RWPE1 (cell line): Measurements from ENCODE around the gene MBD4.
"Not testable (repeated sequence)": the region's sequence is repeated elsewhere in the genome, so short reads cannot be mapped to it uniquely, and the experiment has no call there.

Source experiments
- CTCF ChIA-PET: fragments of 350-600 bp; sonication (Branson Sonifier 250); formaldehyde crosslinking; extraction: SDS; loops from one replicate; lab custom pipeline; 2021; lab: Yijun Ruan, JAX
- POLR2A ChIA-PET: fragments of 400-600 bp; formaldehyde crosslinking; extraction: SDS; loops from one replicate; lab custom pipeline; 2020; ENCODE audit warnings: antibody characterized with exemption; ENCODE audit not compliant: low non-redundant PET; lab: Yijun Ruan, JAX
- DNase-seq: peaks from one replicate; pipeline ENCODE4 v3.0.0; 2012; ENCODE audit warnings: low spot score
- H3K27ac ChIP-seq: fragments of 450-650 bp; 2 replicates; pipeline ENCODE4 v1.5.1; 2017
- TF ChIP-seq, protein P1 (sequence below): fragments of 450-650 bp; conservative IDR thresholded peaks from 2 replicates; pipeline ENCODE4 v1.5.1; 2017; ENCODE audit warnings: low read depth, mild to moderate bottlenecking

Gene MBD4

DNA sequence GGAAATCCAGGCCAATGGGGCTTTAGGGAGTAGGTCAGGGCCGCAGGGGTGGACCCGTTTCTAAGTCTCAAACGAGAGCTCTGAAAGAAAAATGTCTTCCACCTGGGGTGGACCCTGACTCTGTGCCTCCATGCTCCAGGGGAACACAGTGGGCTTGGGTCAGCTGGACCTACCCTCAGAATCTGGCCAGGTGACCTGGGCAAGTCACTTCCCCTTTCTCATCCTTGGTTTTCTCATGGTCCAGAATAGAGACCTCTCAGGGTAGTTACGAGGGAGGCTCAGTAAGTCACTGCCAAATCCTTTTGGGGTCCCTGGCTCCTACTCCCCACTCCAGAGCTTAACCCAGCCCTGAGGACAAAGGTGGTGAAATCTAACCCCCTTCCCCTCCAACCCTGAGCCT lies 37.1 kb downstream of the MBD4 start:
- H3K27ac ChIP-seq: no peak overlapping the region
- ChIA-PET POLR2A (no interaction called here), CTCF (interaction anchor here (0.9 kb wide), 2 partner anchors 19 to 52 kb away, joined by 3 to 5 read pairs; no protein-coding TSS in a partner anchor)
- no peak for DNase-seq
- TF ChIP-seq, protein P1, sequence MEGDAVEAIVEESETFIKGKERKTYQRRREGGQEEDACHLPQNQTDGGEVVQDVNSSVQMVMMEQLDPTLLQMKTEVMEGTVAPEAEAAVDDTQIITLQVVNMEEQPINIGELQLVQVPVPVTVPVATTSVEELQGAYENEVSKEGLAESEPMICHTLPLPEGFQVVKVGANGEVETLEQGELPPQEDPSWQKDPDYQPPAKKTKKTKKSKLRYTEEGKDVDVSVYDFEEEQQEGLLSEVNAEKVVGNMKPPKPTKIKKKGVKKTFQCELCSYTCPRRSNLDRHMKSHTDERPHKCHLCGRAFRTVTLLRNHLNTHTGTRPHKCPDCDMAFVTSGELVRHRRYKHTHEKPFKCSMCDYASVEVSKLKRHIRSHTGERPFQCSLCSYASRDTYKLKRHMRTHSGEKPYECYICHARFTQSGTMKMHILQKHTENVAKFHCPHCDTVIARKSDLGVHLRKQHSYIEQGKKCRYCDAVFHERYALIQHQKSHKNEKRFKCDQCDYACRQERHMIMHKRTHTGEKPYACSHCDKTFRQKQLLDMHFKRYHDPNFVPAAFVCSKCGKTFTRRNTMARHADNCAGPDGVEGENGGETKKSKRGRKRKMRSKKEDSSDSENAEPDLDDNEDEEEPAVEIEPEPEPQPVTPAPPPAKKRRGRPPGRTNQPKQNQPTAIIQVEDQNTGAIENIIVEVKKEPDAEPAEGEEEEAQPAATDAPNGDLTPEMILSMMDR: no peak

DNA sequence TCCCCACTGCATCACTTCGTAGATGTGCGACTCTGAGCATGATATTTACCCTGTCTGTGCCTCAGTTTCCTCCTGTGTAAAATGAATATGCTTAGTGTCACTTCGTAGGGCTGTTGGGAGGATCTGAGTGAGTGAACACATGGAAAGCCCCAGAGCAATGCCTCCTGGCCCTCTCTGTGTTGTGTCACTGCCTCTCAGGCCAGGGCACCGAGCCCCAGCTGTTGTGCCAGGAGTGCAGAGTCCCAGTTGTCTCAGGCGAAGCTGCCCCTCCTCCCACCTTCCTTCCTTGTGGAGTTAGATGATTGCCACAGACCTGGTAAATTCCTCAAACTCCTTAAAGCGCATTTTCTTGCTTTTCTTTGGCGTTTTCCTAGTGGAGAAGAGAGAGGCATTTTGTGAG lies 37.5 kb downstream of the MBD4 start:
- no peak for DNase-seq
- CTCF ChIA-PET: interaction anchor here (0.9 kb wide), 2 partner anchors 19 to 52 kb away, joined by 3 to 5 read pairs; no protein-coding TSS in a partner anchor
- POLR2A ChIA-PET: no interaction called here
- H3K27ac ChIP-seq: no peak overlapping the region
- TF ChIP-seq, protein P1: no peak

DNA sequence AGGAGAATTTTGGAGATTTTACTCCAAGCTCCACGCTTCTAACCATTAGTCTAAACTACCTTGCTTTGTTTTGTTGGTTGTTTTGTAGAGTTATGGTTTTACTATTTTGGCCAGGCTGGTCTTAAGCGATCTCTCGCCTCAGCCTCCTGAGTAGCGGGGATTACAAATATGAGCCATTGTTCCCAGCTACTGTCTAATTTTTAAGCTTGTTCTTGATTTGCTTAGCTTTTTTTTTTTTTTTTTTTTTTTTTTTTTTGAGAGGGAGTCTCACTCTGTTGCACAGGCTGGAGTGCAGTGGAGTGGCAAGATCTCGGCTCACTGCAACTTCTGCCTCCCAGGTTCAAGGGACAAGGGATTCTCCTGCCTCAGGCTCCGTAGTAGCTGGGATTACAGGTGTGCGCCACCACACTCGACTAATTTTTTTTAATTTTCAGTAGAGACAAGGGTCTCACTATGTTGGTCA lies 39.8 kb downstream of the MBD4 start:
- peak; percentile 13 for DNase-seq
- POLR2A ChIA-PET: interaction anchor here (0.6 kb wide), 4 partner anchors 9 to 782 kb away, joined by 3 to 4 read pairs (median 4); partner anchors contain the start of genes IFT122 and MBD4
- CTCF ChIA-PET: interaction anchor here (1.9 kb wide), 1 partner anchor 13 kb away, joined by 6 read pairs; no protein-coding TSS in a partner anchor
- TF ChIP-seq, protein P1: peak; percentile 41; the same call in 1 of the 2 replicates
- peak overlapping the region; percentile 38; the same call in 1 of the 2 replicates for H3K27ac ChIP-seq

DNA sequence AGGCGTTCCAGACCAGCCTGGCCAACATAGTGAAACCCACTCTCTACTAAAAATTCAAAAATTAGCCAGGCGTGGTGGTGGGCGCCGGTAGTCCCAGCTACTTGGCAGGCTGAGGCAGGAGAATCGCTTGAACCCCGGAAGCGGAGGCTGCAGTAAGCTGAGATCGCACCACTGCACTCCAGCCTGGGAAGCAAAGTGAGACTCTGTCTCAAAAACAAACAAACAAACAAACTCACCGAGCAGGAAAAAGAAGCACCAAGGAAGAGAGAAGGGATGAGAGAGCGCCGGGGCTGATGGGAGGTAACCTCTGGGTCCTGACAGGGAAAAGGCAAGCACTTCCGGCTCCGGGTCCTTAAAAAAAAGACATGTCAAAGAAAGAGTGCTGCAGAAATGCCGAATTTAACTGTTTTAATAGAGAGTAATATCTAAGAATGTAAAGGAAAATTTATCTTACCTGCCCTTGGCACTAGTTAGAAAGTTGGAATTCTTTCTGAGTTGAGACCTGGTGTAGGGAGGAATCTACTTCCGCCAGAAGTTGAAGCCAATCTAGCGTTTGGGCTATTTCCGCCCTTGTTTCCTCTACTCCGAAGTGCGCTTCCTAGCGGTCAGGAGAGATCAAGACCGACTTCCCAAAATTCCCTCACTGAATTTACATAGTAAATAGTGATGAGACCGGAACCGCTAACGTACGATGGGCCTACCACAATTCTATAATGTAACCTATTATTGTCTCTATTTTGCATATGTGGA lies 40.4 kb downstream of the MBD4 start:
- H3K27ac ChIP-seq: peak overlapping the region; percentile 72
- TF ChIP-seq, protein P1: peak; percentile 90
- peak; percentile 87 for DNase-seq
- POLR2A ChIA-PET: interaction anchor here (0.6 kb wide), 4 partner anchors 9 to 782 kb away, joined by 3 to 4 read pairs (median 4); partner anchors contain the start of genes IFT122 and MBD4
- CTCF ChIA-PET: interaction anchor here (0.6 to 1.9 kb wide), 3 partner anchors 12 to 379 kb away, joined by 3 to 6 read pairs (median 4); no protein-coding TSS in a partner anchor

DNA sequence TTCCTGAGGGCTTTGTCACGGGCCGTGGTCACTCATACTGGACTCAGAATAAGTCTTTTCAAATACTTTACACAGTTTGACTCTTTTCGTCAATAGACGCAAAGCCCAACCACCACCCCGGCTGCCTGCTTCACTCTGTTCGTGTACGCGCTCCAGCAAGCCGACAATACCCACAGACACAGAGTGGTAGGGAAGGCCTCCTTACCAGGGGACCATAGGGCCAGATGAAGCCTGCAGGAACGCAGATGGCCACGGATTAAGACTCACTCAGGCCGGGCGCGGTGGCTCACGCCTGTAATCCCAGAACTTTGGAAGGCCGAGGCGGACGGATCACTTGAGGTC lies 41.0 kb downstream of the MBD4 start:
- TF ChIP-seq, protein P1: no peak
- peak overlapping the region; percentile 72 for H3K27ac ChIP-seq
- POLR2A ChIA-PET: no interaction called here
- peak; percentile 29 for DNase-seq
- CTCF ChIA-PET: interaction anchor here (0.6 to 0.7 kb wide), 3 partner anchors 13 to 379 kb away, joined by 3 to 4 read pairs (median 3); no protein-coding TSS in a partner anchor

DNA sequence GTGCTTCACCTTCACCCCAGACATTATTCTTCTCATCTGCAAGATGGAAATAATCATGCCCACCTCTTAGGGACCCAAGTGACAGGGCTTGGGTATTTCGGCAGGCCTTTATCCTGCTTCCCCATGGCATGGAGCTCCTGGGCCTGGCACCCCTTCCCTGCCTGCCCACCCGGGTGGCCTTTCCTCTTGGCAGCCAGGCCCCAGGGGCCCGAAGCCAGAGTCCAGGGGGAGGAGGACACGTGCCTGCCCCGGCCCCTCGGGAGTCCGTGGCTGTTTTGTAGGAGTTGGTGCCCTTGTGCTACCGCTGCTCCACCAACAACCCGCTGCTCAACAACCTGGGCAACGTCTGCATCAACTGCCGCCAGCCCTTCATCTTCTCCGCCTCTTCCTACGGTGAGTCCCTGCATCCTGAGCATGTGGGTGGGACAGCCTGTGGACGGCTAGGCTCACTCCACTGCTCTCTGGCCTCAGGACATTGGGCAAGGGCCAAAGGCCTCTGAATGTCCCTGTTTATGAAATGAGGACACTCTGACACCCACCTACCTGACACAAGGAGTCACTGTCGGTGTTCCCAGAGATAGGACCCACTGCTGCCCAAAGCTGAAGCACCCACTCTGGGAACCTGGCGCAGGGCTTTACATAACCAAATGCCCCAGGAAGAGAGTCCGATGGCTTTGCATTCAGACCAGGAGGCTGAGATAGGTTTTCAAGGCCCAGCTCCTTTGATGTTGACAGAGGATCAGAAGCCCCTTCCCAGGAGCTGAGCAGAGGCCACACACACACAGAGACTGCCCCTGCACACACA lies 45.8 kb downstream of the MBD4 start:
- DNase-seq, H3K27ac ChIP-seq, POLR2A ChIA-PET: not testable (repeated sequence)
- CTCF ChIA-PET: interaction anchor here (0.7 kb wide), 1 partner anchor 12 kb away, joined by 3 read pairs; no protein-coding TSS in a partner anchor
